ENCODE results near the gene SHF. TPM values are rescaled to one million over a fixed set of nuclear protein-coding genes. Genes with fewer than 3 reads are reported as not detected.

SHF gene
- total RNA-seq, 1 donor from 2014 or later = 3.4 TPM

GRCh38 chr15:45199136-45199810, 11.5 kb upstream of the SHF start:
- DNase-seq (ENCODE audit: low read depth in 2 of 2) = peak; percentile 17 to 21

DNA sequence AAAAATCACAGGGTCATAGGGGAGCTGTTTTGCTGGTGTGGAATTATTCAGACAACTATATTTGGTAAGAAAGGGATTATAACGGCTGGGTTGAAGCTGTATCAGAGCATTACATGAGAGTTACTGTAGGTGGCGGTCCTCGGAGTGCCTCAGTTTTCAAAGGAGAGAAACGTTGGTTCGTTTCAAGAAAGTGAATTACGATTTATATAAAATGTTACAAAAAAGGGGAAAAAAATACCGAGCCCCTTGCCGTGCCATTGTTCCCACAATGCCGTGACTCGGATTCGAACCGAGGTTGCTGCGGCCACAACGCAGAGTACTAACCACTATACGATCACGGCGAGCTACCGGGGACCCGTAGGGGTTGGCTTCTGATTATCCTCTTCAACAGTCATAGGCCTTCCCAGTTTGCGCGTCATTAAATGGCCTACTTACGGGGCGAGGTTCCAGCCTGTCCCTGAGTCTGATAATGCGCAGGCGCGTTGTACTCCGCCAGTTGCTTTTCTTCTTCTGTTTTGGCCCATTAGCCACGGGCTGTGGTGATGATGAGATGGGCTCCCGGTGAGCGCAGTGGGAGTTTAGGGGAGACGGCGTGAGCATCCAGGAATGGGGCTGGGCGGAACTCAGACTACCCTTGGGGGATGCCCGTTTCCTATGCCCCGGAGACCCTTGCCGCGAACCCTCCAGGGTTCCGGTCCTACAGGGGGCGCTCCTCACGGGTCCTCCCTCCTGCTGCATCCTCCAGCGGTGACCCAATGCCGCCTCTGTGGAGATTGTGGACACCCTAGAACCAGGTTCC, 10.8 kb upstream of the SHF start:
- peak; percentile 98 to 99 for DNase-seq (ENCODE audit: low read depth in 2 of 2)

GRCh38 chr15:45197512-45197911, 9.7 kb upstream of the SHF start:
- no peak for DNase-seq (ENCODE audit: low read depth in 2 of 2)

DNA sequence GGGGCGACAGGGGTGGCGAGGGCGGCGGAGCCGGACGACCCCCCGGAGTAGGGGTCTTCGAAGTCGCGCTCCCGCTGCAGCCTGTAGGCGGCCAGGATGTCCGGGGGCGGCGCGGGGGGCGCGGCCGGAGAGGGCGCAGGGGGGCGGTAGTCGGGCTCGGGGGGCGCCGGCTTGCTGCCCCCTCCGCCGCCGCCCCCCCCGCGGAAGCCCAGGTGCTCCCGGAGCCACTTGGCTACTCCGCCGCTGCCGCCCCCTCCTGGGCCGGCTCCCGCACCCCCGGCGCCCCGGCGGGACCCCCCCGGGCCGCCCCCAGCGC, 230 bp downstream of the SHF start:
- no peak for DNase-seq (ENCODE audit: low read depth in 2 of 2)

- no peak for DNase-seq (ENCODE audit: low read depth in 2 of 2)
Observed at GRCh38 chr15:45186771-45187577, 792 bp downstream of the SHF start.

DNA sequence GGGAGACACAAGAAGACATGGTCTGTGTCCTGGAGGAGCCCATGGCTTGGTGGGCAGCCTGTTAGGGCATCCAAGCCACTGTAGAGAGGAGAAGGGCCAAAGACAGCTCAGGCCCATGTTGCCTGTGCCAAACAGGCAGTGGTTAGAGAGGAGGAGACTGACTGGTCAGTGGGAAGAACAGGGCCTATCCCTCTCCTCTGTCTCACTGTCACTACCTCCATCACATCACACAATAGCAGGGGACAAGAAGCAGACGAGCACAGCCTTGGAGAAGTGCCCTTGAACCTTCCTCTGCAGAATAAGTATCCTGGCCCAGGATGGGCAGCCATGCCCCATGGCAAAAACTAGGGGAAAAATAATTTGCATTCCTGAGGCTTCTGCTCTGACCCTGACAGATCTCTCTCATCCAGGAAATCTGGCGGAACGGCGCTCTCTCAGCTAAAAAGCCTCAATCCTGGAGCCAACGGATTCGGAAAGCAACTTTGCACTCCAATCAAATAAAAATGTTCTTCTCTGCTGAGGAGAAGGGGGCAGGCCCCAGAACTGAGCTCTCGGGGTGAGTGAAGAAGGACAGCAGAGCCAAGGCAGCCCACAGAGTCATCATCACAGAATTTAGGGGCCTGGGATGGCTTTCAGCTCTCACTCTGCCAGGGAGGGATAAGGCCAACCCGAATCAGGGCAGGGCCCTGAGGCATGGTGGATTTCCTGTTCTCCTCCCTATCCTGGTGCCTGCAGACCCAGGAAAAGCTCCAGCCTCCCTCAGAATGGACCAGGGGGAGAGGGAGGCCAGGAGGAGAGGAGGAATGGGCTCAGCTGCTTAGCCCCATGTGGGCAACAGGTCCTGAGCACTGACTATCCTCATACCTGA, 1.6 kb downstream of the SHF start:
- no peak for DNase-seq (ENCODE audit: low read depth in 2 of 2)

DNA sequence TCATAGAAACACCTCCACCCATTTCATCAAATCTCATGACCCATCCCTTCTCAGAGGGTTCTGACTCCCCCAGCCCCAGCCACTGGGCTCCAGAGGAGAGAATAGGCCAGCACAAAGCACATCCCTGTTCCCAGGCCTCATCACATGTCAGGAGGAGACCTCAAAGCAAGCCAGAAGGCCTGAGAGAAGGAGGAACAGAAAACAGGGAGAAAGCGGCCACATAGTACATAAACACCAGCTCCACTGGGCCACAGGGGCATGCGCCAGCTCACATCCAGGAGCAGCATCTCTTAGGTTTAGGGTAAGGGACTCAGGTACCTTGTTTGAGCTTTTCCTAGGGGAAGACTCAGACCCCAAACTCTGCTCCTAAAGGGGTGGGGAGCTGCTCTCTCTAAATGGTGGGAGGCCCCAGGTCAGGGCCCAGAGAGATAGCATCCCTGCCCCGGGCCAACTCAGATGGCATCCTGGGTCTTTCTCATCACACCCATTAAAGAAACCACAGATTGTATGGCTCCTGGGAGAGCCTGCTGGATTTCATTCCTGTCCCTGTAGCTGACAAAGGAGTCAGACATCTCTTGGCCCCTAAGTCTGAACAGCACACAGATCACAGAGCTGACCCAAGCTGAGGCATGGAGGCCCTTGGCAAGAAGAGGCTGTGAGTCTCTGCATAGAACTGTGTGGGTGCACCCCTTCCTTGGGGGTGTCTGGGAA, 2.5 kb downstream of the SHF start:
- DNase-seq (ENCODE audit: low read depth in 2 of 2) = no peak

DNA sequence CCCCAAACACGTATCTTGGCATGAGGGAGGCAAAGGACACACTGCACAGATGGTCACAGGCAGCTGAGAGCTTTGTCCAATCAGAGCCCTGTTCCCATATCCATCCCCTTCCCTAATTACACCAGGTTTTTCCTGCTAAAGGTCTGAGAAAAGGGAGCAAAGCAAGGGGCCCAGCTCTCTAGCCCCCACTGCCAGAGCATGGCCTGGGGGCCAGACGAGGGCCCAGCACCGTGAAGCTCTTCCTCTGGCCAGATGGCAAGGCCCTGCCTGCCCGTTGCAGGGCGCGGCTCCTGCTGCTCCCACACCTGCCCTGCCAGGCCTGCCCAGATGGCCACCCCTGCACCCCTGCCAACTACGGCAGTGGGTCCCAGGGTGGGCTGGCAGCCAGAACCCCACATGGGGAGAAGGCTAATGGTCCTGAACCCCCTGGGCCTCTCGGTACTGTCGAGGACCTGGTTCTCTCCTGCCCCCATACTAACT, 3.2 kb downstream of the SHF start:
- DNase-seq (ENCODE audit: low read depth in 2 of 2) = no peak

DNA sequence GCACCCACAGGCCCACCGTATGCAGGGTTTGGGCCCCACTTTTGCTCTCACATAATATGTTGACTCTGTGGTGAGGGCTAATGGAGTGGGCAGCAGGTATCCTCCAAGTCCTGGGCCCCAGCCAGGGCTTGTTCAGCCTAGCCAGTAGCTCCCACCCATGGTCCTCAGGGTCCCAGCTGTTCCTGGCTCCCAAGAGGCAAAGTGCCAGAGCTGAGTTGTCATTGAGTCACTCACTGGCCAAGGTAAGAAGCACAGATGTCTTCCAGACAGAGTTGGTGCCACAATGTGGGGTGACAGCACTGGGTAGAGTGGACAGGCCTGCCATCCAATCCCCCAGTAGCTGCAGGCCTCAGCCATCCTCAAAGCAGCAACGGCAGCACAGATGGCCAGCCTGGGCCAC, 4.3 kb downstream of the SHF start:
- no peak for DNase-seq (ENCODE audit: low read depth in 2 of 2)

DNA sequence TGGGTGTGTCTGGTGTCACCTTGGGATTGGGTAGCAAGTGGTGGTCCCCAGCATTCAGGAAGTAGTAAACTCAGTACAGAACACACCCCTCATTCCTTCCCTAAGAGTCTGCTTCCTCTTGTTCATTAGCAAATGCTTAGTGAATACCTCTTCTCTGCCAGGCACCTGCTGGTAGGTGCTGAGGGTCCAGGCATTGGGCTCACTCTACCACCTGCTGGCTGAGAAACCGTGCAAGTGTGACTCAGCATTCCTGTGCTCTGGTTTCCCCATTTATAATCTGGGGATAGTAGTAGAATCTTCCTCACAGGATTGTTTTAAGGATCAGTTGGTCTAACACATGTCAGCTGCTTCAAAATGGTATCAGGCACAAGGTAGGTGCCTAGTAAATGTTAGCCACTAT, 4.8 kb downstream of the SHF start:
- no peak for DNase-seq (ENCODE audit: low read depth in 2 of 2)

GRCh38 chr15:45181491-45182285, 6.1 kb downstream of the SHF start:
- DNase-seq (ENCODE audit: low read depth in 2 of 2) = no peak

DNA sequence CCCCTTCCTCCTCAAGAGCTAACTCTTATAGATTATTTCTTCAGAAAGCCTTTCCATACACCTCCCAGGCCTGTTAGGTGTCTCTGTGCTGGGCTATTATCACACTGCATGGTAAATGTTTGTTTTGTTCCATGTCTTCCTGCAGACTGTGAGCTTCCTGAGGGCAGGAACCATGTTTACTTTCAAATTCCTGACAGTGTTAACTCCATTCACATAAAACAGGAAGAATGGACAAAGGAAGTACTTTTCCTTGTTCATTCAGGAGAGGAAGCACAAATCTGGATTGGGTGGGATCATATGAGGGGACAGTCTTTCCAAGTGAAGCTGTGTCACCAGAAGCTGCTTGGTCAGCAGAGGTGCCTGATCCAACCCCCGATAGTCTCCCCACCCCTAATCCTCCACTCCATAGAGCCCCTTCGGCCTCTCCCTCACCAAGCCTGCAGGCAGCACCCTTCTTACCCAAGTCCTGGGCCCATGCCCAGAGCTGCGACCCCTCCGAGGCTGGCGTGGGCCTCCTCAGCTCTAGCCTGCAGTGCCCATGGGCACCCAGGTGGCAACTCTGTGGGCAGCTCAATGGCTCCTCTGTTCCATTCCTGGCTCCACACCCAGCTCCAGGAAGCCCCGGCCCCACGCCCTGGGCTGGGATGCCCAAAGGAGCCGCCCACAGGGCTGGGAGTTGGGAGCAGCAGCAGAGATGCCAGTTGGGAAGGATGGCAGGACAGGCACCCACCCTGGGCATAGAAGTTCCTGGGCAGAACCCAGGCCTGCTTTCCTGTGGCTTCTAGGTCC, 6.9 kb downstream of the SHF start:
- no peak for DNase-seq (ENCODE audit: low read depth in 2 of 2)

GRCh38 chr15:45180201-45180600, 7.6 kb downstream of the SHF start:
- DNase-seq (ENCODE audit: low read depth in 2 of 2) = no peak

DNA sequence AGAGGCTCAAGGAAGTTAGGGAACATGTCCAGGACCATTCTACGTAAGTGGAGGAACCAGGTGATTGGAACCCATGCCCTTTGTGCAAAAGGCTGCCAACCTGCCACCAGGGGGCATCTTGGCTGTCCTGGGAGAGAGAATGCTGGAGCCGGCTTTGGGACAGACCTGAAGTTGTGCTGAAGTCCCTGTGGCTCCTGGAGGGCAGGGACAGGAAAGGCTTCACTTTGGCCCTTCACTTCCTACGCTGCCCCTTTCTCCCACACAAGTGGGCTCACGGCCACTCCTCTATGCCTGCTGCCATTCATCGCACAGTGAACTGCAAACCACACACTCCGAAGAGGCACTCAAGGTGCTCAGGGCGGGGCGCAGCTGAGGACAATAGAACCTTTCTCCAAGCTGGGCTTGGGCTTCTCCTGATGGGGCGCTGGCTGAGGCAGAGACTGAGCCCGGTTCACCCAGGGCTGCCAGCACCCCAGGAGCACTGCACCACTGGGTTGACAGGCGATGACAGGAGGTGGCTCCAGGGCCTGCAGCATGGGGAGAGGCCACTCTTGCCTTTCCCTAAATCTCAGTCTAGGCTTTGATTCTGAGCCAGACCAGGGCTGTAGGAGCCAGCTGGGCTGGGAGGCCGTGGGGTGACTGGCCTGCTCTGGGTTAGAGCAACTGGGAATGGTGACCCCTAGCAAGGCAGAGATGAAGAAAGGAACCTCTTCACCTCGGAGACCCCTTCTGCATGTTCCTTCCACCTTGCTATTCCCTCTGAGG, 8.4 kb downstream of the SHF start:
- DNase-seq (ENCODE audit: low read depth in 2 of 2) = peak; percentile 39 to 46

- DNase-seq (ENCODE audit: low read depth in 2 of 2) = no peak
Observed at GRCh38 chr15:45177285-45177684, 10.5 kb downstream of the SHF start.

DNA sequence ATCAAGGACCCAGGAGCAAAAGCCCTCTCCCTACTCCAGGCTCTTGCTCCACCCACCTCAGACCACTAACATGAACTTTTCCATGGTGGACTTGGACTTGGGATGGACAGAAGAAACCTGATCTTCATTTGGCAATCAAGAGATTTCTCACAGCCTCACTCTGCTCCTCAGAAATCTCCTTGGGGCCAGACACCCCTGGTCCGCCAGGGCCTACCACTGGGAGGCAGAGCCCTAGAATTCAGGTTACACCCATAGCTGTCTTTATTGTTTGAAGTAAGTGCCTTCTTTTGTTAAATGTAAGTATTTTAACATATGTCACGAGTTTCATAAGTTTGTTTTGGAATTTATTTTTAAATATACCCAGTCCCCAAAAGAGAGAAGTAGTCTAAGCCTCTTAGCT, 13.2 kb downstream of the SHF start:
- DNase-seq (ENCODE audit: low read depth in 2 of 2) = no peak

DNA sequence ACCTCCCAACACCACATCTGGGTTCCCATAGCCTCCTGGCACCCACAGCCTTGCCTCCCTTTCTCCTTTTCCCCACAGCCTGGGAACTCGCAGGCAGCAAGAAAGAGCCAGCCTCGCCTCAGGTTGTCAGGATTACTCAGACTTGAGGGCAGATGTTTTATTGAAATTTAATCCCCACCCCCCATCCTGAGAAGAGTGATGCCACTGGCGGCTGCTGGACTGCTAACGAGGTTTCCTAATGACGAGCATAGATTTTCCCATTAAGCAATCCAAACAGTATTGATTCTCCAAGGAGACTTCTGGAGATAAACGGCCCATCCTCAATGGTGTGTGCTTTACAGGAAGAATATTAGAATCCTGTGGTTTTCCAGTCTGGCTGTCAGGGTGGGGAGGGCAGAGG, 13.7 kb downstream of the SHF start:
- DNase-seq (ENCODE audit: low read depth in 2 of 2) = no peak

DNA sequence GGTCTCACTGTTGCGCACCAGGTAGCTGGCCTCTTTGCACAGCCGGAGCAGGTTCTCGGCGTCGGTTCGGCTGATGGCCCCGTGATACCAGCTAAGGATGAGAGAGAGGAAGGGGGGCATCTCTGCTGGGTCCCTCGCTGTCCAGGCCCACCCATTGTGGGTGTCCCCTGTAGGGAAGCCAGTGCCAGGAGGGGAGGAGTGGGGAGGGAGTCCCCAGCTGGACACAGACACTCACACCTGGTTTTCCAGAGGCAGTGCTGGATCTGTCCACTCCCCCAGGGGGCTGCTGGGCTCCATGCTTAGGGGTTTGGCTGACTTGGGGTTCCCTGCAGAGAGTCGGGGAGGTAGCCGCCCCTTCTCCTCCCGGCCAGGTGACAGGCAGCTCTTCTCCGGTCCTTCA, 15.9 kb downstream of the SHF start:
- DNase-seq (ENCODE audit: low read depth in 2 of 2) = no peak
